H1 (cell line): ENCODE results near the gene HHIP.

Source experiments
- ATF3 ChIP-seq: IDR thresholded peaks from 2 replicates; pipeline ENCODE4 v1.6.1; 2011; ENCODE audit warnings: low read depth, mild to moderate bottlenecking, low read length; ENCODE audit not compliant: insufficient read depth
- CTCF ChIP-seq, 3 experiments: IDR thresholded peaks; 1 replicate in 2 of 3; 2 replicates in 1 of 3; pipeline versions ENCODE4 v1.5.1 to v1.6.1; 2011; ENCODE audit warnings: low read length in 3 of 3, mild to moderate bottlenecking in 3 of 3, inconsistent platforms in 2 of 3, low read depth in 1 of 3, moderate library complexity in 1 of 3; ENCODE audit not compliant: insufficient read depth in 1 of 3; ENCODE audit errors: control extremely low read depth in 1 of 3
- EP300 ChIP-seq, 2 experiments: IDR thresholded peaks; 1 replicate in 1 of 2; 2 replicates in 1 of 2; pipeline ENCODE4 v1.6.1; 2011 to 2012; ENCODE audit warnings: low read depth in 2 of 2, low read length in 2 of 2, mild to moderate bottlenecking in 2 of 2, borderline replicate concordance in 1 of 2, inconsistent platforms in 1 of 2, moderate library complexity in 1 of 2
- EZH2 ChIP-seq: fragments of 200-600 bp; sonication (generic); IDR thresholded peaks from 2 replicates; pipeline ENCODE4 v1.7.1; 2012; ENCODE audit warnings: low read depth, mild to moderate bottlenecking, moderate library complexity, low read length, inconsistent platforms; ENCODE audit not compliant: severe bottlenecking
- POLR2AphosphoS5 ChIP-seq: IDR thresholded peaks from 2 replicates; pipeline ENCODE4 v1.6.1; 2011; ENCODE audit warnings: low read depth, low read length
- YY1 ChIP-seq: IDR thresholded peaks from 2 replicates; pipeline ENCODE4 v1.6.1; 2011; ENCODE audit warnings: low read depth, mild to moderate bottlenecking, low read length

DNA sequence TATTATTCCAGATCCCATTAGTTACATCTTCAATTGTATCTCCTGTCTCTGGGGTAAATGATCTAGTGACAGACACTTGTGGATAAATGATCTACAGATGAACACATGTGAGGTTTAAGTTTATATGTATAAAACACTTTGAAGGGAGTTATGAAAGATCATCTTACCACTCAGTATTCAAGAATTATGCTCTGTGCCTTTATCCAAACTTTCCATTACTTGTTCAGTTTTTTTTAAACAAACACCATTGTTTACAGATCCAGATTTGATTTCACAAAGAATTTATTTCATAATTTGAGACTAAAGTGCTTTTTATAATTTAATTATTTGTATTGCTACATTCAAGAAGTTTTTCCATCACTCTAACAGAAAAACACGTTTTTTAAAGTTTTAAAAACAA lies 142.5 kb downstream of the HHIP start:
- no peak for TF ChIP-seq YY1
- TF ChIP-seq CTCF (IDR thresholded peaks at IDR 0.05; ENCODE audit: control extremely low read depth in 1 of 3, insufficient read depth in 1 of 3, low read depth in 1 of 3, low read length in 3 of 3): no peak
- no peak for TF ChIP-seq ATF3
- no peak for TF ChIP-seq POLR2AphosphoS5
- TF ChIP-seq EZH2: no peak
- no peak for TF ChIP-seq EP300 (IDR thresholded peaks at IDR 0.05; ENCODE audit: borderline replicate concordance in 1 of 2, low read depth in 2 of 2, low read length in 2 of 2)
